Measurements from ENCODE around the gene HUNK. TPM values are rescaled to one million over a fixed set of nuclear protein-coding genes. Genes with fewer than 3 reads are reported as not detected.

HUNK gene
- total RNA-seq, 4 donors from 2014 or later, result 0.22 to 1.2 (median 0.36) TPM

DNA sequence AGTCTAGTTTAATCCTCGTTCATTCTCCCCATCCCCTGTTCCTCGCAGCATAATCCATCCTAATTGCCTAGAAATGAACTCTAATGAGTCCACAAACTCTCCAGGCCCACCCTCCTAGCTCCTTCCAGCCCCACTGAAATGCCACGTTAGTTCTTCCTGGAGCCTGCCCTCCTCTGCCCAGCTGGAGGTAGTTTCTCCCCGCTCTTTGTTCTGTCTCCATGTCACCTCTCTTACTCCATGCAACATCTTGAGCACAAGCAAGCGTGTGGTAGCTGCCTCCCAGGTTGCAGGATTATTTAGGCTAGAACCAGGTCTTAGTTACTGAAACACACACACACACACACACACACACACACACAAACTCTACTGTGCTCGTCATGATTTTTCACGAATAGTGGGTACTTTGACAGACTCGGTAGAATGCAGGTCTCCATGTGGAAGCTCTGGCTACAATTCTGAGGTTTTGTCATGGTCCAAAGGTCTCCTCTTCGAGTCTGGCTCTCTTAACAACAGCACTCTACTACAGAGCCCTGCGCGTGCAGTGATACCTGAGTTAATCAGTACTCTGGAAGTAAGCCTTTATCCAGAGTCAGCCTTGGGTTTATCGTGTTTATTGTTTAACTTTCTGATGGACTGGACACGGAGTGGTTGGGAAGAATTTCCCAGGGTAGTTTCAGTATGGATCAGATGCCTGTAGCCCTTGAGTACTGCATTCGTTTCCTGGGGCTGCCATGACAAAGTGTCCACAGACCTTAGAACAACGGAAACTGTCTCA is 27.5 kb downstream of the HUNK start:
- intact Hi-C loops (cut with DNase I), result no loop called here
- no peak for TF ChIP-seq POLR2A (IDR thresholded peaks at IDR 0.05)
- TF ChIP-seq, protein P1, sequence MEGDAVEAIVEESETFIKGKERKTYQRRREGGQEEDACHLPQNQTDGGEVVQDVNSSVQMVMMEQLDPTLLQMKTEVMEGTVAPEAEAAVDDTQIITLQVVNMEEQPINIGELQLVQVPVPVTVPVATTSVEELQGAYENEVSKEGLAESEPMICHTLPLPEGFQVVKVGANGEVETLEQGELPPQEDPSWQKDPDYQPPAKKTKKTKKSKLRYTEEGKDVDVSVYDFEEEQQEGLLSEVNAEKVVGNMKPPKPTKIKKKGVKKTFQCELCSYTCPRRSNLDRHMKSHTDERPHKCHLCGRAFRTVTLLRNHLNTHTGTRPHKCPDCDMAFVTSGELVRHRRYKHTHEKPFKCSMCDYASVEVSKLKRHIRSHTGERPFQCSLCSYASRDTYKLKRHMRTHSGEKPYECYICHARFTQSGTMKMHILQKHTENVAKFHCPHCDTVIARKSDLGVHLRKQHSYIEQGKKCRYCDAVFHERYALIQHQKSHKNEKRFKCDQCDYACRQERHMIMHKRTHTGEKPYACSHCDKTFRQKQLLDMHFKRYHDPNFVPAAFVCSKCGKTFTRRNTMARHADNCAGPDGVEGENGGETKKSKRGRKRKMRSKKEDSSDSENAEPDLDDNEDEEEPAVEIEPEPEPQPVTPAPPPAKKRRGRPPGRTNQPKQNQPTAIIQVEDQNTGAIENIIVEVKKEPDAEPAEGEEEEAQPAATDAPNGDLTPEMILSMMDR (IDR thresholded peaks at IDR 0.05), result no peak
- H3K27me3 ChIP-seq, result no peaks in the 10 kb centered on the region
- H3K9me3 ChIP-seq, result no peaks in the 10 kb centered on the region
- H3K4me3 ChIP-seq (replicated peaks in 1 of 3), result no peak overlapping the region
- no peaks in the 10 kb centered on the region for H3K36me3 ChIP-seq
- H3K27ac ChIP-seq, result no peak overlapping the region
- 66 to 70% methylated on average over 15 of the region's 15 CpGs for WGBS, 2 donors
- no peaks in the 10 kb centered on the region for H3K4me1 ChIP-seq
- peak in 1 of 2 donors; percentile 8 for DNase-seq

DNA sequence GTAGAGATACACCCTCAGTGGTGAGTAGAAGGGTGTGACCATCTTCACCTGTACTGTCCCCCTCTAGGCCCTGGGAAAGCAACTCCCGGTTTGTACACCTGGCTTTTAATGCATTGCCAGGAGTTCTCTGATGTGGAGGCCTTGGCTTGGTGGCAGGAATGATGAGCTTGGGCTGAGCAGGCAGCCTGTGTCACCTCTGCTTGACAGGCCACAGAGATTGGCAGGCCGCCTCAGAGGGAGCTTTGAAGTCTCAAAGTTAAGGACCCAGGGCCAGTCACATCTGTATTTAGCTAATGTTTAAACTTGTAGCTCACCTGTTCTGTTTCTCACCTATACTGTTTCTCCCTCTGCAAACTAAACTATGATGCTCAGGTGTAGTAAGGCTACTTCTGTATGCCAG is 28.5 kb downstream of the HUNK start:
- TF ChIP-seq POLR2A (IDR thresholded peaks at IDR 0.05), result no peak
- TF ChIP-seq, protein P1 (IDR thresholded peaks at IDR 0.05), result no peak
- 93 to 100% methylated on average over 2 of the region's 2 CpGs for WGBS, 2 donors
- H3K27me3 ChIP-seq, result no peaks in the 10 kb centered on the region
- no peak overlapping the region for H3K27ac ChIP-seq
- H3K4me3 ChIP-seq (replicated peaks in 1 of 3), result no peak overlapping the region
- DNase-seq, result no peak
- intact Hi-C loops (cut with DNase I), result no loop called here
- no peaks in the 10 kb centered on the region for H3K4me1 ChIP-seq
- H3K9me3 ChIP-seq, result no peaks in the 10 kb centered on the region
- H3K36me3 ChIP-seq, result no peaks in the 10 kb centered on the region

DNA sequence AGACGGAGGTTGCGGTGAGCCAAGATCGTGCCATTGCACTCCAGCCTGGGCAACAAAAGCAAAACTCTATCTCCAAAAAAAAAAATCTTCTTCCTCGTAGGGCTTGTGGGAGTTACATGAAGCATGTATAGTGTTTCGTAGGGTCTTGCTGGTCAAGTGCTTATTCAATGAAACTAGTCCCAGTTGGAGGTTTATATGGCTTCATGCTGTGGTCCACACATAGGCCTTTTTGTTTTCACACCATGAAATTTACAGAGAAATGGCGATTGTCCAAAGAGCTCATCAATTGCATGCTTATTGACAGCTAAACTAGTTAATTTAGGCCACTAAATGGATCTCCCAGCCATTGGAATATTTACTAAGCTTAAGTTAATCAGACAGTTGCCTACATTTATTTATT is 29.6 kb downstream of the HUNK start:
- Histone ChIP-seq H3K9me3 (no peaks in the 10 kb centered on the region), H3K36me3 (no peaks in the 10 kb centered on the region), H3K27ac (no peak overlapping the region), H3K27me3 (no peaks in the 10 kb centered on the region), H3K4me3 (replicated peaks in 1 of 3) (no peak overlapping the region), H3K4me1 (no peaks in the 10 kb centered on the region)
- no peak for DNase-seq
- intact Hi-C loops (cut with DNase I), result no loop called here
- 95 to 97% methylated on average over 6 of the region's 6 CpGs for WGBS, 2 donors
- TF ChIP-seq POLR2A (IDR thresholded peaks at IDR 0.05), result no peak
- TF ChIP-seq, protein P1 (IDR thresholded peaks at IDR 0.05), result no peak

DNA sequence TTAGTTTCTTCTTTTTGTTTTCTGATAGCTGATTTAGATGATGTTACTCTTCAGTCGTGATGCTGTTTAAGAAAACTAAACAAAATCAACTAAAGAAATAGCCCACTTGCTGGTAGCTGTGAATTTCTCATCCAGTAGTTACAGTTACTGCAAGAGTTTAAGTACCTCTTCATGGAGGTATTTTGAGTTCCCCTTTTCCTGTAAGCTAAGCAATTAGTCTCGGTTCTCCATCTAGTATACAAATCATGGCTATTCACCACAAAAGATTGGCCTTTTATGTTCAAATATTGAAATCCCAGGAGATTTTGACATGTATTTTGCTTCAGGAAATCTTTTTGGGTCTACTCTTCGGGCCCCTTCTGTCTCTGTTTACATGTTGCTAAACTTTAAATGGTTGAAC is 31.1 kb downstream of the HUNK start:
- TF ChIP-seq POLR2A (IDR thresholded peaks at IDR 0.05), result no peak
- TF ChIP-seq, protein P1 (IDR thresholded peaks at IDR 0.05), result no peak

More for the DNA sequence above, 31.1 kb downstream of the HUNK start:
- DNase-seq, result no peak
- Histone ChIP-seq H3K4me1 (peaks cover 0 to 8% of the 10 kb centered on the region in 2 donors), H3K27me3 (no peaks in the 10 kb centered on the region), H3K4me3 (replicated peaks in 1 of 3) (no peak overlapping the region), H3K36me3 (no peaks in the 10 kb centered on the region), H3K9me3 (no peaks in the 10 kb centered on the region), H3K27ac (no peak overlapping the region)
- intact Hi-C loops (cut with DNase I), result no loop called here
- 73 to 76% methylated on average over 3 of the region's 3 CpGs for WGBS, 2 donors
